ENCODE data around the gene ATP5PF. TPM values are rescaled to one million over a fixed set of nuclear protein-coding genes. Genes with fewer than 3 reads are reported as not detected.

ATP5PF gene
- total and polyA plus RNA-seq, 2 of the 4 experiments (the other 2 are of a cell fraction) = 76.0 to 190 TPM

DNA sequence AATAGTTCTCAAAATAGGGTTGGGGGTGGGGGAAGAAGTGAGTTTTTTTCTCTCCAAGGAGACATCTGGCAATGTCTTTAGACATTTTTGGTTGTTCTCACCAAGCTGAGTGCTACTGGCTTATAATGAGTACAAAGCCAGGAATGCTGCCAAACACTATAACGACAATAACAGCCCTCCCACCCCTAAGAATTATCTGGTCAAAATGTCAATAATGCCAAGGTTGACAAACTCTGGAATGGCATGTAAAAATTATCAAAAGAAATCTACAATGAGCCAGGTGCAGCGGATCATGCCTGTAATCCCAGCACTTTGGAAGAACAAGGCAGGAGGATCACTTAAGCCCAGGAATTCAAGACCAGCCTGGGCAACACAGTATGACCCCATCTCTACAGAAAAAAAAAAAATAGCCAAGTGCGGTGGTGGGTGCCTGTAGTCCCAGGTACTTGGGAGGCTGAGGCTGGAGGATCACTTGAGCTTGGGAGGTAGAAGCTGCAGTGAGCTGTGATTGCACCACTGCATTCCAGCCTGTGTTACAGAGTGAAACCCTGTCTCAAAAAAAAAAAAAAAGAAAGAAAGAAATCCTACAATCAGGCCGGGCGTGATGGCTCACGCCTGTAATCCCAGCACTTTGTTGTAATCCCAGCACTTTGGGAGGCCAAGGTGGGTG lies 2.5 kb downstream of the ATP5PF start:
- Histone ChIP-seq H4K5ac (ENCODE audit: low read depth, low read length) (no peak overlapping the region), H3K9ac (ENCODE audit: low read depth, low read length) (no peak overlapping the region), H3K9me3 (ENCODE audit: control insufficient read depth, insufficient read depth, low read length) (no peaks in the 10 kb centered on the region), H3K4me1 (ENCODE audit: control insufficient read depth, insufficient read depth, low read length) (no peaks in the 10 kb centered on the region), H3K56ac (ENCODE audit: extremely low read depth, insufficient read depth, low read length) (no peak overlapping the region), H3K79me1 (ENCODE audit: low read depth in 1 of 2, low read length in 2 of 2) (peaks cover 13 to 37% of the 10 kb centered on the region in 2 experiments), H4K20me1 (ENCODE audit: insufficient read depth, low read length) (peaks cover 12% of the 10 kb centered on the region), H4K91ac (ENCODE audit: insufficient read depth, low read depth, low read length) (no peak overlapping the region), H2BK120ac (ENCODE audit: low read depth, low read length) (no peak overlapping the region), H3K27ac (ENCODE audit: insufficient read depth, low read length) (no peak overlapping the region), H3K14ac (replicated peaks; ENCODE audit: low read depth, low read length) (no peak overlapping the region), H3K4me3 (ENCODE audit: insufficient read depth, low read depth, low read length) (no peak overlapping the region), H4K8ac (ENCODE audit: low read depth in 2 of 2, low read length in 2 of 2) (no peak overlapping the region), H3K27me3 (ENCODE audit: control insufficient read depth, insufficient read depth, low read length) (no peaks in the 10 kb centered on the region), H2AK5ac (ENCODE audit: low read depth, low read length) (no peak overlapping the region), H2AK9ac (replicated peaks; ENCODE audit: low read depth, low read length, poor library complexity) (no peak overlapping the region), H2BK15ac (ENCODE audit: low read depth, low read length) (no peak overlapping the region), H3K18ac (ENCODE audit: low read depth, low read length) (no peak overlapping the region), H2AFZ (replicated peaks; ENCODE audit: low read length, poor library complexity) (no peak overlapping the region), H3K4ac (ENCODE audit: low read depth, low read length) (no peak overlapping the region), H3K4me2 (ENCODE audit: low read depth, low read length) (no peak overlapping the region), H3K36me3 (ENCODE audit: control insufficient read depth, insufficient read depth, low read length) (peaks cover 19% of the 10 kb centered on the region), H3K23ac (ENCODE audit: low read depth, low read length) (no peak overlapping the region), H2BK5ac (ENCODE audit: low read depth, low read length, poor library complexity, severe bottlenecking) (no peak overlapping the region), H3K9me1 (ENCODE audit: insufficient read depth, low read length) (no peaks in the 10 kb centered on the region), H2BK20ac (ENCODE audit: low read depth, low read length) (no peak overlapping the region)
- no peak for DNase-seq
- WGBS, 2 experiments (ENCODE audit: extremely low coverage in 2 of 2, insufficient read length in 1 of 2) = no CpG with 5 or more reads among the region's 6 CpGs
- ChIA-PET CTCF (no interaction called here), POLR2A (ENCODE audit: unreplicated experiment) (no interaction called here)
- TF ChIP-seq POLR2A (IDR thresholded peaks at IDR 0.05; ENCODE audit: low read depth, low read length) = no peak
- TF ChIP-seq MAZ (IDR thresholded peaks at IDR 0.05; ENCODE audit: borderline replicate concordance, low read depth, low read length) = no peak
- no peak for TF ChIP-seq RFX5 (IDR thresholded peaks at IDR 0.05; ENCODE audit: low read depth, low read length)
- TF ChIP-seq NFE2L2 (IDR thresholded peaks at IDR 0.05; ENCODE audit: low read depth, low read length) = no peak
- no peak for TF ChIP-seq RAD21 (IDR thresholded peaks at IDR 0.05; ENCODE audit: low read length)
- no peak for TF ChIP-seq SMC3 (IDR thresholded peaks at IDR 0.05; ENCODE audit: low read depth, low read length)
- no peak for TF ChIP-seq MAFK (IDR thresholded peaks at IDR 0.05; ENCODE audit: low read depth, low read length)
- TF ChIP-seq, protein P1, sequence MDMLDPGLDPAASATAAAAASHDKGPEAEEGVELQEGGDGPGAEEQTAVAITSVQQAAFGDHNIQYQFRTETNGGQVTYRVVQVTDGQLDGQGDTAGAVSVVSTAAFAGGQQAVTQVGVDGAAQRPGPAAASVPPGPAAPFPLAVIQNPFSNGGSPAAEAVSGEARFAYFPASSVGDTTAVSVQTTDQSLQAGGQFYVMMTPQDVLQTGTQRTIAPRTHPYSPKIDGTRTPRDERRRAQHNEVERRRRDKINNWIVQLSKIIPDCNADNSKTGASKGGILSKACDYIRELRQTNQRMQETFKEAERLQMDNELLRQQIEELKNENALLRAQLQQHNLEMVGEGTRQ (IDR thresholded peaks at IDR 0.05; ENCODE audit: low read depth, low read length) = no peak
- TF ChIP-seq CHD1 (IDR thresholded peaks at IDR 0.05; ENCODE audit: low read depth, low read length) = no peak
- TF ChIP-seq CEBPB (IDR thresholded peaks at IDR 0.05; ENCODE audit: low read depth, low read length) = no peak
- TF ChIP-seq, protein P2, sequence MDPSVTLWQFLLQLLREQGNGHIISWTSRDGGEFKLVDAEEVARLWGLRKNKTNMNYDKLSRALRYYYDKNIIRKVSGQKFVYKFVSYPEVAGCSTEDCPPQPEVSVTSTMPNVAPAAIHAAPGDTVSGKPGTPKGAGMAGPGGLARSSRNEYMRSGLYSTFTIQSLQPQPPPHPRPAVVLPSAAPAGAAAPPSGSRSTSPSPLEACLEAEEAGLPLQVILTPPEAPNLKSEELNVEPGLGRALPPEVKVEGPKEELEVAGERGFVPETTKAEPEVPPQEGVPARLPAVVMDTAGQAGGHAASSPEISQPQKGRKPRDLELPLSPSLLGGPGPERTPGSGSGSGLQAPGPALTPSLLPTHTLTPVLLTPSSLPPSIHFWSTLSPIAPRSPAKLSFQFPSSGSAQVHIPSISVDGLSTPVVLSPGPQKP (IDR thresholded peaks at IDR 0.05; ENCODE audit: borderline replicate concordance, low read depth, low read length) = no peak
- no peak for TF ChIP-seq BHLHE40 (IDR thresholded peaks at IDR 0.05; ENCODE audit: low read depth, low read length)
- no peak for TF ChIP-seq RCOR1 (IDR thresholded peaks at IDR 0.05; ENCODE audit: insufficient replicate concordance, low read length)
- no peak for TF ChIP-seq MXI1 (IDR thresholded peaks at IDR 0.05; ENCODE audit: borderline replicate concordance, low read depth, low read length)
- no peak for TF ChIP-seq FOS (IDR thresholded peaks at IDR 0.05; ENCODE audit: low read depth, low read length)
- TF ChIP-seq, protein P3, sequence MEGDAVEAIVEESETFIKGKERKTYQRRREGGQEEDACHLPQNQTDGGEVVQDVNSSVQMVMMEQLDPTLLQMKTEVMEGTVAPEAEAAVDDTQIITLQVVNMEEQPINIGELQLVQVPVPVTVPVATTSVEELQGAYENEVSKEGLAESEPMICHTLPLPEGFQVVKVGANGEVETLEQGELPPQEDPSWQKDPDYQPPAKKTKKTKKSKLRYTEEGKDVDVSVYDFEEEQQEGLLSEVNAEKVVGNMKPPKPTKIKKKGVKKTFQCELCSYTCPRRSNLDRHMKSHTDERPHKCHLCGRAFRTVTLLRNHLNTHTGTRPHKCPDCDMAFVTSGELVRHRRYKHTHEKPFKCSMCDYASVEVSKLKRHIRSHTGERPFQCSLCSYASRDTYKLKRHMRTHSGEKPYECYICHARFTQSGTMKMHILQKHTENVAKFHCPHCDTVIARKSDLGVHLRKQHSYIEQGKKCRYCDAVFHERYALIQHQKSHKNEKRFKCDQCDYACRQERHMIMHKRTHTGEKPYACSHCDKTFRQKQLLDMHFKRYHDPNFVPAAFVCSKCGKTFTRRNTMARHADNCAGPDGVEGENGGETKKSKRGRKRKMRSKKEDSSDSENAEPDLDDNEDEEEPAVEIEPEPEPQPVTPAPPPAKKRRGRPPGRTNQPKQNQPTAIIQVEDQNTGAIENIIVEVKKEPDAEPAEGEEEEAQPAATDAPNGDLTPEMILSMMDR (conservative IDR thresholded peaks at IDR 0.05; ENCODE audit: low read depth, low read length) = no peak
- intact Hi-C loops (cut with micrococcal nuclease) (no loop called here), in situ Hi-C loops (cut with MboI; ENCODE audit: low sequenced_read_pairs) (no loop called here), dilution Hi-C loops (cut with HindIII; ENCODE audit: low sequenced_read_pairs, unreplicated experiment) (no loop called here)
- no TSS peak for BruUV-seq (replicated peaks)
- ATAC-seq (ENCODE audit: low read depth) = no peak

All from IMR-90 (cell line).